ENCODE measurements around the gene ROCK1.

DNA sequence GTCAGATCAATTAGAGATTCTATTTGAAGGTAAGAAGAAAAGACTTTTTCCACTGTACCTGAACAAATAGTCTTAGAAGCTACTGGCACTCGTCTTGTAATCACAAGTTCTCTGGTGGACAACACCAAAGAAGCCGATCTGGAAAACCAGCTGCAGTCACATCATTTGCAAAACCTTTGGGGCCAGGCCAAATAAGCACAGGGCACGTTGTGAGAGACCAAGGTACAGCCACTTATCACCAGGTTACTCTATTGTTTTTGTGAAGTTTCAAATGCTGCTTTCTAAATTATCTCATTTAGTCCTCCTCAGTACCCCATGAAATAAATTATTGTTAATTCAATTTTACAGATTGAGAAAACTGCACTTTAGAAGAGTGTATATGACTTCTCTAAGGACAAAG, 18.5 kb downstream of the ROCK1 start:
- TF ChIP-seq POLR2AphosphoS5 (IDR thresholded peaks at IDR 0.05) (no peak), CTCF (IDR thresholded peaks at IDR 0.05) (no peak)
